Metanephros (tissue), 2 donors: ENCODE data around the gene ESPN. TPM values are rescaled to one million over a fixed set of nuclear protein-coding genes. Genes with fewer than 3 reads are reported as not detected.

Experiments used
- small RNA-seq: library from RNA; depleted of rRNA; stranded (forward); fragments of <200 nt; gene quantifications from one replicate; pipeline ENCODE3, GENCODE V24; 2014; ENCODE audit warnings: low replicate concordance
- total RNA-seq: library from RNA; depleted of rRNA; stranded (reverse); fragments of >200 nt; gene quantifications from one replicate; pipeline ENCODE4 v1.2.3, GENCODE V29; 2014

The ESPN gene
- 9.3 TPM for total RNA-seq

GRCh38 chr1:6424619-6425593 lies at the start of gene ESPN:
TSS of gene ESPN (plus strand) at chr1:6424776. CDS start at chr1:6424956, 180 bp downstream.

GRCh38 chr1:6393400-6394187 lies 31.0 kb upstream of the ESPN start, which contains the start of gene ACOT7:
TSS of gene ACOT7 (minus strand) at chr1:6393767. CDS start at chr1:6393399, 368 bp downstream.

GRCh38 chr1:6419804-6420453 lies 4.6 kb upstream of the ESPN start, which contains the start of gene HES2:
TSS of gene HES2 (minus strand) at chr1:6419919. CDS start at chr1:6419820, 99 bp downstream.

GRCh38 chr1:6466023-6466422 lies 41.4 kb downstream of the ESPN start, which contains the start of gene TNFRSF25:
TSS of gene TNFRSF25 (minus strand) at chr1:6466173. CDS start at chr1:6466107, 66 bp downstream.

GRCh38 chr1:6491480-6491962 lies 66.9 kb downstream of the ESPN start, which contains the start of gene PLEKHG5:
TSS of gene PLEKHG5 (minus strand) at chr1:6491667. CDS start at chr1:6477571, 14,096 bp downstream.

Small RNA genes within 50 kb of the gene (small RNA-seq; reads per million reads assigned to genes)
- not detected for gene MIR4252

Other genes starting within 250 kb of the ESPN start
- 0.41 TPM for gene CHD5, start 244.5 kb upstream of the ESPN start, total RNA-seq
- 205 TPM for gene RPL22, start 225.2 kb upstream of the ESPN start, total RNA-seq
- 47.1 TPM for gene RNF207, start 218.7 kb upstream of the ESPN start, total RNA-seq
- 60.0 TPM for gene ICMT, start 188.8 kb upstream of the ESPN start, total RNA-seq
- gene HES3, start 180.6 kb upstream of the ESPN start, total RNA-seq: not detected
- 6.2 TPM for gene GPR153, start 163.7 kb upstream of the ESPN start, total RNA-seq
- 13.5 TPM for gene ACOT7, start 31.0 kb upstream of the ESPN start, total RNA-seq
- 0.35 TPM for gene HES2, start 4.9 kb upstream of the ESPN start, total RNA-seq
- 19.4 TPM for gene TNFRSF25, start 41.4 kb downstream of the ESPN start, total RNA-seq
- gene PLEKHG5, start 66.9 kb downstream of the ESPN start, total RNA-seq: 24.2 TPM
- 27.9 TPM for gene NOL9, start 129.7 kb downstream of the ESPN start, total RNA-seq
- 0.53 TPM for gene TAS1R1, start 130.5 kb downstream of the ESPN start, total RNA-seq
- gene ZBTB48, start 155.2 kb downstream of the ESPN start, total RNA-seq: 38.9 TPM
- gene KLHL21, start 178.1 kb downstream of the ESPN start, total RNA-seq: 37.8 TPM
- gene PHF13, start 189.0 kb downstream of the ESPN start, total RNA-seq: 23.0 TPM
- 37.8 TPM for gene THAP3, start 200.1 kb downstream of the ESPN start, total RNA-seq